Endothelial cell (in vitro differentiated cells): ENCODE results near the gene STARD13. TPM values are rescaled to one million over a fixed set of nuclear protein-coding genes. Genes with fewer than 3 reads are reported as not detected.

Experiments
- DNase-seq: peaks from one replicate; pipeline ENCODE4 v3.0.0; 2021; ENCODE audit warnings: low spot score
- H3K27ac Mint-ChIP-seq: one replicate; pipeline ENCODE4 v1.8.0; 2021; ENCODE audit warnings: mixed read lengths, inconsistent platforms; ENCODE audit not compliant: unreplicated experiment
- H3K27me3 Mint-ChIP-seq: one replicate; pipeline ENCODE4 v1.8.0; 2021; ENCODE audit warnings: mild to moderate bottlenecking, moderate library complexity, mixed read lengths, inconsistent platforms; ENCODE audit not compliant: unreplicated experiment
- H3K36me3 Mint-ChIP-seq: one replicate; pipeline ENCODE4 v1.8.0; 2021; ENCODE audit warnings: mild to moderate bottlenecking, low read depth, mixed read lengths, inconsistent platforms; ENCODE audit not compliant: unreplicated experiment
- H3K4me1 Mint-ChIP-seq: one replicate; pipeline ENCODE4 v1.8.0; 2021; ENCODE audit warnings: mild to moderate bottlenecking, mixed read lengths, inconsistent platforms; ENCODE audit not compliant: unreplicated experiment
- H3K4me3 Mint-ChIP-seq: one replicate; pipeline ENCODE4 v1.8.0; 2021; ENCODE audit warnings: mild to moderate bottlenecking, mixed read lengths, inconsistent platforms; ENCODE audit not compliant: unreplicated experiment
- H3K9me3 Mint-ChIP-seq: one replicate; pipeline ENCODE4 v1.8.0; 2021; ENCODE audit warnings: mixed read lengths, inconsistent platforms; ENCODE audit not compliant: unreplicated experiment
- CTCF ChIP-seq: fragments of 200-600 bp; sonication (generic); IDR thresholded peaks from one replicate; pipeline ENCODE4 v1.5.0; 2021; ENCODE audit warnings: antibody characterized with exemption; ENCODE audit not compliant: unreplicated experiment
- total RNA-seq: library from RNA; stranded (reverse); fragmentation: NEBNext Ultra II Directional; extraction: Animal tissue kit (Norgen Biotek cat#: 25700); gene quantifications from one replicate; pipeline ENCODE4 v1.2.1, GENCODE V29; 2021; ENCODE audit not compliant: unreplicated experiment

The STARD13 gene
- total RNA-seq, 1 donor from 2014 or later: 63.8 TPM

DNA sequence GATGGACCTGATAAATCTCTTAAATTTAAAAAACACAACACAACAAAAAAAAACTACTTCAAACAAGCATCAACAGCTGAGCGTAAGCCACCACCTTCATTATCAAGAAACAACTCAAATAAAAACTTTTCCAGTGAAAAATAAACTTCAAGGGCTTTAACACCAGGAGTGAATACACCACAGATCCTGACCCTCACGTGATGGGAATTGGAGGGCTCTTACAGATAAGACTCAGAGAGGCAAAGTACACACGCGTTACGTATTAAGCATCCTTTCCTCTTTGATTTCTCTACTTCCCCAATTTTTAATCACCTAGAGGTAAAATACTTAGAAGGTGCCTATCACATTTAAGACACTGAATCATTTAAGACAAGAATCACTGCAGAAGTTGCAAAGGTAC, 573 bp upstream of the STARD13 start:
- H3K27ac Mint-ChIP-seq: peak overlapping the region; percentile 98
- DNase-seq: no peak
- H3K9me3 Mint-ChIP-seq: no peaks in the 10 kb centered on the region
- H3K27me3 Mint-ChIP-seq: peaks cover 9% of the 10 kb centered on the region
- peaks cover 40% of the 10 kb centered on the region for H3K4me1 Mint-ChIP-seq
- no peak for TF ChIP-seq CTCF
- H3K36me3 Mint-ChIP-seq: peaks cover 9% of the 10 kb centered on the region
- H3K4me3 Mint-ChIP-seq: peak overlapping the region; percentile 93

DNA sequence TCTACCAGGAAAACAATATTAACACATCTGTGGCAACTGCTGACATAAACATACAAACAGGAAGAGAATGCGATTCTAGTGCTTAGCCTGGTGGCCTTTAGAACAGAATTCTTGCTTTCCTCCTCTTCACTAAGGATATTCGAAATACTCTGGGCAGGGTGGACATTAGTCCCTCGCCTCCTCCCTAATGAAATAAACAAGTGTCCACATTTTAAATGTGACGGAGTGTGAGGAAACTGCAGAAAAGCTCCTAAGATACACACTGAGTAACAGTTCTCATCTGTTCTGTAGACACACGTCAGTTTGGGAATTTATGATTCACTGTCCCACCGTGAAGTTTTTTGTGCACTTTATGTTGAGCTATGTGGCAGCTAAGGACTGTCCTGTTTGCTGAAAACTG, 639 bp downstream of the STARD13 start:
- Mint-ChIP-seq H3K27me3 (peaks cover 6% of the 10 kb centered on the region), H3K36me3 (peaks cover 9% of the 10 kb centered on the region), H3K9me3 (no peaks in the 10 kb centered on the region), H3K27ac (peak overlapping the region; percentile 98), H3K4me3 (peak overlapping the region; percentile 93), H3K4me1 (peaks cover 46% of the 10 kb centered on the region)
- no peak for DNase-seq
- TF ChIP-seq CTCF: no peak

DNA sequence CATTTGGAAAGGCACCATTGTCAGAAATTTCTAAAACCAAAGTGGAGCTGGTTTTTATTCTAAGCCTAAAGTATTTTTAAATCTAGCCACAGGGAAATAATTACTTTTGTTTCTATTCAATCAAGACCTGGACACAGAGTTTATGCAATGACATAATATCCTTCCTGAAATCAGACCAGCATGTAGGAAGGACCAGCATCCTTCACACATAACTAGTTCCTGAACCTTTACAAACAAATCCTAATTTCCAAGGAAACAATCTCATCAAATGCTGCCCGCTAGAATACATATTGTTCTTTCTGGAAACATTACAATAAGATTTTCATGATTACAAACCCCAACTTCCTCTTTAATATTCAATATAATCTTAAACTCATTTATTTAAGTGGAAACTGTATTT, 1.5 kb downstream of the STARD13 start:
- DNase-seq: no peak
- no peaks in the 10 kb centered on the region for H3K9me3 Mint-ChIP-seq
- peak overlapping the region; percentile 98 for H3K27ac Mint-ChIP-seq

GRCh38 chr13:33283195-33283911, 2.2 kb downstream of the STARD13 start:
- no peak for DNase-seq
- peak overlapping the region; percentile 73 for H3K27ac Mint-ChIP-seq
- H3K36me3 Mint-ChIP-seq: peaks cover 4% of the 10 kb centered on the region
- H3K9me3 Mint-ChIP-seq: no peaks in the 10 kb centered on the region
- no peak for TF ChIP-seq CTCF
- H3K4me1 Mint-ChIP-seq: peaks cover 50% of the 10 kb centered on the region
- H3K27me3 Mint-ChIP-seq: peaks cover 6% of the 10 kb centered on the region
- peak overlapping the region; percentile 68 for H3K4me3 Mint-ChIP-seq

More for the DNA sequence above, 1.5 kb downstream of the STARD13 start:
- peak overlapping the region; percentile 93 for H3K4me3 Mint-ChIP-seq
- H3K36me3 Mint-ChIP-seq: peaks cover 5% of the 10 kb centered on the region
- peaks cover 6% of the 10 kb centered on the region for H3K27me3 Mint-ChIP-seq
- TF ChIP-seq CTCF: no peak
- peaks cover 49% of the 10 kb centered on the region for H3K4me1 Mint-ChIP-seq

- Mint-ChIP-seq H3K4me1 (peaks cover 62% of the 10 kb centered on the region), H3K27ac (no peak overlapping the region), H3K9me3 (no peaks in the 10 kb centered on the region), H3K27me3 (peaks cover 6% of the 10 kb centered on the region), H3K4me3 (peak overlapping the region; percentile 7), H3K36me3 (no peaks in the 10 kb centered on the region)
- no peak for DNase-seq
- no peak for TF ChIP-seq CTCF
Measured at GRCh38 chr13:33281951-33282595, 3.5 kb downstream of the STARD13 start.
